Cardiac muscle cell (in vitro differentiated cells and primary cell): ENCODE measurements around the gene PRRG2. TPM values are rescaled to one million over a fixed set of nuclear protein-coding genes. Genes with fewer than 3 reads are reported as not detected.

Experiments
- DNase-seq, 2 donors: peaks; one replicate each; pipeline versions ENCODE4 v3.0.0 to v3.0.0-alpha.2; 2010 to 2017; ENCODE audit warnings: low read depth in 1 of 2, low spot score in 1 of 2
- H3K27ac ChIP-seq: fragments of 200-600 bp; sonication (generic); 2 replicates; pipeline ENCODE4 v1.5.1; 2016
- H3K27me3 ChIP-seq: fragments of 200-600 bp; sonication (generic); 2 replicates; pipeline ENCODE4 v1.6.0; 2016; ENCODE audit warnings: control low read depth
- H3K36me3 ChIP-seq: fragments of 200-600 bp; sonication (generic); 2 replicates; pipeline ENCODE4 v1.5.1; 2016; ENCODE audit warnings: control low read depth
- H3K4me1 ChIP-seq: fragments of 200-600 bp; sonication (generic); 2 replicates; pipeline ENCODE4 v1.8.1; 2017; ENCODE audit warnings: low read depth, mild to moderate bottlenecking, mixed run types
- H3K4me3 ChIP-seq: fragments of 200-600 bp; sonication (generic); 2 replicates; pipeline ENCODE4 v1.5.1; 2016; ENCODE audit warnings: mild to moderate bottlenecking
- H3K9me3 ChIP-seq: fragments of 200-600 bp; sonication (generic); 2 replicates; pipeline ENCODE4 v1.5.1; 2017; ENCODE audit warnings: low read depth, mild to moderate bottlenecking, control low read depth
- CTCF ChIP-seq: IDR thresholded peaks from 2 replicates; pipeline ENCODE4 v1.5.1; 2012; ENCODE audit warnings: low read depth, mild to moderate bottlenecking, low read length
- polyA plus RNA-seq: library from polyadenylated mRNA; unstranded; fragments of >200 nt; fragmentation: Nextera tagmentation; extraction: Ambion mirVana; gene quantifications from 2 replicates; pipeline ENCODE4 v1.2.1, GENCODE V29; 2016
- total RNA-seq: library from RNA; depleted of rRNA; stranded (reverse); fragments of >200 nt; gene quantifications from 2 replicates; pipeline ENCODE4 v1.2.3, GENCODE V29; 2016

PRRG2 gene
- total and polyA plus RNA-seq, 2 experiments from 2014 or later = 0.10 to 8.2 TPM

- no peaks in the 10 kb centered on the region for H3K36me3 ChIP-seq
- H3K4me3 ChIP-seq = no peak overlapping the region
- H3K27me3 ChIP-seq = no peaks in the 10 kb centered on the region
- peak; percentile 89 to 93 for DNase-seq
- H3K4me1 ChIP-seq = no peaks in the 10 kb centered on the region
- H3K9me3 ChIP-seq = no peaks in the 10 kb centered on the region
- H3K27ac ChIP-seq = no peak overlapping the region
- TF ChIP-seq CTCF = peak; percentile 78
These were observed 34.1 kb upstream of the PRRG2 start for GRCh38 chr19:49546825-49547565.

DNA sequence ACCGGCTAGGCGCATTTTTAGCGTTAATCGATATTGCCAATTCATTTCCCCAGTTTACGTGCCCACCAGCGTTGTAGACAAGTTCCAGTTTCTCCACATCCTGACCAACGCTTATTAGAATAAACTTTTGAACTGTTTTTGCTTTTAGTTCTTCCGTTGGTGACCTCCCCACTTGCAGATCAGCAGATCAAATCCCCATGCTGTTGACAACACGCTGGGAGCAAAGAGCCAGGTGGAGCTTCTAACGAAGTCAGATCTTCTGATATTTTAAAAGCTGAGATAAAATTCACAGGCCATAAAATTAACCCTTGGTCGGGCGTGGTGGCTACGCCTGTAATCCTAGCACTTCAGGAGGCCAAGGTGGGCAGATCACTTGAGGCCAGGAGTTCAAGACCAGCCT is 32.1 kb upstream of the PRRG2 start:
- Histone ChIP-seq H3K9me3 (no peaks in the 10 kb centered on the region), H3K36me3 (no peaks in the 10 kb centered on the region), H3K4me3 (no peak overlapping the region), H3K27ac (peak overlapping the region; percentile 9), H3K4me1 (no peaks in the 10 kb centered on the region), H3K27me3 (no peaks in the 10 kb centered on the region)
- no peak for DNase-seq
- no peak for TF ChIP-seq CTCF

DNA sequence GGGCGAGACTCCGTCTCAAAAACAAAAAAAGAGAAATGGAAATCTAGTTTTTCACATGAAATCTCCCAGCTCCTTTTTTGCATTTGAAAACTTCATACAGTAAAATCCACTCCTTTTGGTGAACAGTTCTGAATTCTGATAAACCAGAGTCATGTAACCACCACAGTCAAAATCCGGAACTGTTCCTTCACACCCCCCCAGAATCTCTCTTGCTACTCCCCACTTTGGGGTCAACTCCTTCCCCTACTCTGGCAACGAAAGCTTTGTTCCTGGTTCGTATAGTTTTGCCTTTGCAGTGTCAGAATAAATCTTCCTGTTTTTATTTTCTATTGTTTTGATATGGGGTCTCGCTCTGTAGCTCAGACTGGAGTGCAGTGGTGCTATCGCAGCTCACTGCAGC is 29.6 kb upstream of the PRRG2 start:
- no peaks in the 10 kb centered on the region for H3K27me3 ChIP-seq
- H3K27ac ChIP-seq = no peak overlapping the region
- H3K9me3 ChIP-seq = no peaks in the 10 kb centered on the region
- H3K4me3 ChIP-seq = no peak overlapping the region
- no peak for DNase-seq
- TF ChIP-seq CTCF = no peak
- H3K4me1 ChIP-seq = peaks cover 4% of the 10 kb centered on the region
- H3K36me3 ChIP-seq = peaks cover 2% of the 10 kb centered on the region

DNA sequence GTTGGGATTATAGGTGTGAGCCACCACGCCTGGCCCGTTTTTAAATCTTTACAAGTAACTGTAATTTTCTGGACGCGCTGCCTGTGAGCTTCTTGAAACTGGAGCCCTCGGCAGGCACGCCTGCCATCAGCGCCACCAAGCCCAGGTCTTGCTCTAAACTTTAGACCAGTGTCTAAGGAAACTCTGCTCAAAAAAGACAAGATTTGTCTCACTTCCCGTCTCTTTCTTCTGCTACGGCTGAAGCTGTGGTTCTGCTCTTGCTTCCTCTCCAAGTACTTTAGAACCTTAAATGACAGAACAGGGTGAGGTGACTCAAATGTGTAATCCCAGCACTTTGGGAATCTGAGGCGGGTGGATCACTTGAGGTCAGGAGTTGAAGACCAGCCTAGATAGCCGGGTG is 28.4 kb upstream of the PRRG2 start:
- H3K27me3 ChIP-seq = no peaks in the 10 kb centered on the region
- no peak for DNase-seq
- H3K4me1 ChIP-seq = peaks cover 9% of the 10 kb centered on the region
- H3K4me3 ChIP-seq = no peak overlapping the region
- no peak for TF ChIP-seq CTCF
- no peak overlapping the region for H3K27ac ChIP-seq
- H3K36me3 ChIP-seq = peaks cover 6% of the 10 kb centered on the region
- no peaks in the 10 kb centered on the region for H3K9me3 ChIP-seq

GRCh38 chr19:49553451-49554271 is 27.5 kb upstream of the PRRG2 start:
- H3K27me3 ChIP-seq = no peaks in the 10 kb centered on the region
- H3K9me3 ChIP-seq = no peaks in the 10 kb centered on the region
- DNase-seq = peak in 1 of 2 donors; percentile 44
- H3K4me1 ChIP-seq = peaks cover 9% of the 10 kb centered on the region
- no peak overlapping the region for H3K4me3 ChIP-seq
- H3K27ac ChIP-seq = no peak overlapping the region
- TF ChIP-seq CTCF = no peak
- peaks cover 9% of the 10 kb centered on the region for H3K36me3 ChIP-seq
